HepG2 (cell line): ENCODE data around the gene MYLK2. TPM values are rescaled to one million over a fixed set of nuclear protein-coding genes. Genes with fewer than 3 reads are reported as not detected.

Experiments
- ATAC-seq: fragments of 200-7000 bp; cut with Tn5 transposase; 3 replicates; pipeline ENCODE4 v1.9.1; 2020; ENCODE audit warnings: mild to moderate bottlenecking, moderate library complexity
- BruUV-seq: library from RNA; stranded (reverse); fragments of 400-500 nt; replicated peaks from 2 replicates; lab custom pipeline; 2021; lab: Mats Ljungman, UMichigan
- CTCF ChIA-PET: fragments of 300-600 bp; formaldehyde crosslinking; extraction: SDS; loops from one replicate; lab custom pipeline; 2021; ENCODE audit warnings: low total read pairs, inconsistent platforms, low intra/inter-chr PET ratio; lab: Yijun Ruan, JAX
- POLR2A ChIA-PET: fragments of 350-600 bp; sonication (Branson Sonifier 250); formaldehyde crosslinking; loops from one replicate; lab custom pipeline; 2020; ENCODE audit warnings: antibody characterized with exemption, inconsistent platforms; lab: Yijun Ruan, JAX
- DNase-seq: peaks from one replicate; pipeline ENCODE4 v3.0.0-alpha.2; 2015; ENCODE audit warnings: low spot score
- FAIRE-seq: peaks from 3 replicates; lab custom pipeline; 2011; peaks lifted over from hg19 to GRCh38; lab: Jason Lieb, UNC
- H2AFZ ChIP-seq: one replicate; pipeline ENCODE4 v1.6.1; 2011; ENCODE audit warnings: low read length, inconsistent platforms
- H3K27ac ChIP-seq: fragments of 300-600 bp; 3 replicates; pipeline ENCODE4 v1.8.0; 2011; ENCODE audit warnings: mixed run types, mild to moderate bottlenecking, mixed read lengths, low read length, inconsistent platforms; ENCODE audit not compliant: insufficient read depth; ENCODE audit errors: extremely low read length
- H3K27me3 ChIP-seq, 2 experiments: fragments of 200-600 bp in 1 of 2; 2 replicates in 1 of 2; 3 replicates in 1 of 2; pipeline versions ENCODE4 v1.6.0 to v1.8.0; 2011; ENCODE audit warnings: low read length in 2 of 2, mild to moderate bottlenecking in 2 of 2, moderate library complexity in 2 of 2, inconsistent platforms in 1 of 2; ENCODE audit not compliant: insufficient read depth in 2 of 2, control insufficient read depth in 1 of 2
- H3K36me3 ChIP-seq, 2 experiments: fragments of 200-600 bp in 1 of 2; replicated peaks in 1 of 2; 2 replicates in 1 of 2; 3 replicates in 1 of 2; pipeline versions ENCODE4 v1.5.1 to v1.8.0; 2011; ENCODE audit warnings: low read length in 2 of 2, inconsistent platforms in 1 of 2; ENCODE audit not compliant: insufficient read depth in 2 of 2, control insufficient read depth in 1 of 2
- H3K4me1 ChIP-seq: 2 replicates; pipeline ENCODE4 v1.5.1; 2012; ENCODE audit warnings: low read length, inconsistent platforms; ENCODE audit not compliant: insufficient read depth
- H3K4me2 ChIP-seq: 2 replicates; pipeline ENCODE4 v1.6.0; 2011; ENCODE audit warnings: low read depth, low read length, inconsistent platforms
- H3K4me3 ChIP-seq, 3 experiments: fragments of 200-600 bp in 1 of 3; sonication (generic), shearing (Covaris generic) in 1 of 3; replicated peaks in 1 of 3; 2 replicates each; pipeline ENCODE4 v1.5.1; 2011 to 2016; ENCODE audit warnings: low read length in 3 of 3, inconsistent platforms in 2 of 3, low read depth in 2 of 3, mild to moderate bottlenecking in 2 of 3, control low read depth in 1 of 3, mixed read lengths in 1 of 3; ENCODE audit not compliant: insufficient read depth in 1 of 3
- H3K79me2 ChIP-seq: one replicate; pipeline ENCODE4 v1.6.1; 2011; ENCODE audit warnings: low read length, inconsistent platforms; ENCODE audit not compliant: insufficient read depth
- H3K9ac ChIP-seq: 2 replicates; pipeline ENCODE4 v1.6.0; 2011; ENCODE audit warnings: mild to moderate bottlenecking, low read depth, low read length, inconsistent platforms; ENCODE audit not compliant: insufficient read depth
- H3K9me3 ChIP-seq: 2 replicates; pipeline ENCODE4 v1.5.1; 2012; ENCODE audit warnings: mild to moderate bottlenecking, low read length
- H4K20me1 ChIP-seq: 2 replicates; pipeline ENCODE4 v1.6.0; 2011; ENCODE audit warnings: inconsistent platforms, mild to moderate bottlenecking, low read length, moderate library complexity; ENCODE audit not compliant: insufficient read depth
- GATAD1 ChIP-seq: IDR thresholded peaks from 2 replicates; pipeline ENCODE4 v1.6.1; 2016; ENCODE audit warnings: missing genetic modification reagents, missing compliant biosample characterization
- NFKBIZ ChIP-seq: IDR thresholded peaks from 2 replicates; pipeline ENCODE4 v1.6.1; 2018; ENCODE audit warnings: missing genetic modification reagents, missing compliant biosample characterization
- NR2F6 ChIP-seq, 2 experiments: IDR thresholded peaks; 2 replicates each; pipeline ENCODE4 v1.6.1; 2016; ENCODE audit warnings: antibody characterized with exemption in 1 of 2, mild to moderate bottlenecking in 1 of 2
- POLR2G ChIP-seq: fragments of 200-400 bp; formaldehyde crosslinking; IDR thresholded peaks from 2 replicates; pipeline ENCODE4 v1.6.1; 2018; ENCODE audit warnings: mild to moderate bottlenecking, low read depth, low read length, moderate library complexity
- TBL1XR1 ChIP-seq: fragments of 150-350 bp; IDR thresholded peaks from 2 replicates; pipeline ENCODE4 v1.6.1; 2014; ENCODE audit warnings: borderline replicate concordance, low read length; ENCODE audit not compliant: partially characterized antibody
- TBX3 ChIP-seq: fragments of 450-650 bp; IDR thresholded peaks from 2 replicates; pipeline ENCODE4 v1.6.1; 2017; ENCODE audit warnings: antibody characterized with exemption, mild to moderate bottlenecking, inconsistent platforms, borderline replicate concordance
- ZBTB3 ChIP-seq: sonication (generic); formaldehyde crosslinking; IDR thresholded peaks from 2 replicates; pipeline ENCODE4 v1.4.0; 2020; ENCODE audit warnings: low read depth, mild to moderate bottlenecking, moderate library complexity, missing genetic modification reagents, borderline replicate concordance
- ZNF253 ChIP-seq: sonication (generic); formaldehyde crosslinking; IDR thresholded peaks from 2 replicates; pipeline ENCODE4 v1.8.0; 2022; ENCODE audit warnings: mild to moderate bottlenecking, missing genetic modification reagents, borderline replicate concordance
- ZNF770 ChIP-seq: sonication (generic); formaldehyde crosslinking; IDR thresholded peaks from 2 replicates; pipeline ENCODE4 v1.5.0; 2020; ENCODE audit warnings: mild to moderate bottlenecking, missing genetic modification reagents
- WGBS: methylation state at CpG from one replicate; pipeline ENCODE4 v1.1.6; 2017; ENCODE audit warnings: low lambda C conversion rate; 5-methylcytosine and 5-hydroxymethylcytosine counted together
- in situ Hi-C: cut with HindIII; loops from 2 replicates; pipeline ENCODE4 v1.10.0; 2017; ENCODE audit warnings: low pct_unique_long_range_greater_than_20kb; ENCODE audit not compliant: extremely low pct_ligation_motif_present
- intact Hi-C: fragments of 100-400 bp; cut with micrococcal nuclease; formaldehyde crosslinking; loops from one replicate; pipeline ENCODE4 v1.10.0; 2022; ENCODE audit not compliant: unreplicated experiment
- polyA plus RNA-seq, 8 experiments: library from polyadenylated mRNA; depleted of rRNA in 3 of 8; stranded (reverse) in 7 of 8; unstranded in 1 of 8; fragments of >200 nt; fragmentation: Illumina TruSeq in 4 of 8; extraction: Trizol in 4 of 8; gene quantifications; 2 replicates each; pipeline versions ENCODE4 v1.2.1 to v1.2.3, GENCODE V29; 2011 to 2016; ENCODE audit warnings: low read depth in 4 of 8, missing spikeins in 1 of 8, mixed read lengths in 1 of 8; ENCODE audit not compliant: insufficient read depth in 1 of 8
- total RNA-seq, 5 experiments: library from RNA; depleted of rRNA; stranded (reverse); fragments of >200 nt; fragmentation: Illumina TruSeq; extraction: Trizol; gene quantifications; 2 replicates each; pipeline ENCODE4 v1.2.3, GENCODE V29; 2016; ENCODE audit warnings: low read depth in 1 of 5
- TF ChIP-seq, protein P1 (sequence below): sonication (generic); formaldehyde crosslinking; IDR thresholded peaks from 2 replicates; pipeline ENCODE4 v1.4.0; 2020; ENCODE audit warnings: mild to moderate bottlenecking, missing genetic modification reagents, borderline replicate concordance

MYLK2 gene
- total and polyA plus RNA-seq, 2 of the 13 experiments (the other 11 are each of a cell fraction or from before 2014, with no cell fraction given), result 0.27 TPM; not detected in 1

DNA sequence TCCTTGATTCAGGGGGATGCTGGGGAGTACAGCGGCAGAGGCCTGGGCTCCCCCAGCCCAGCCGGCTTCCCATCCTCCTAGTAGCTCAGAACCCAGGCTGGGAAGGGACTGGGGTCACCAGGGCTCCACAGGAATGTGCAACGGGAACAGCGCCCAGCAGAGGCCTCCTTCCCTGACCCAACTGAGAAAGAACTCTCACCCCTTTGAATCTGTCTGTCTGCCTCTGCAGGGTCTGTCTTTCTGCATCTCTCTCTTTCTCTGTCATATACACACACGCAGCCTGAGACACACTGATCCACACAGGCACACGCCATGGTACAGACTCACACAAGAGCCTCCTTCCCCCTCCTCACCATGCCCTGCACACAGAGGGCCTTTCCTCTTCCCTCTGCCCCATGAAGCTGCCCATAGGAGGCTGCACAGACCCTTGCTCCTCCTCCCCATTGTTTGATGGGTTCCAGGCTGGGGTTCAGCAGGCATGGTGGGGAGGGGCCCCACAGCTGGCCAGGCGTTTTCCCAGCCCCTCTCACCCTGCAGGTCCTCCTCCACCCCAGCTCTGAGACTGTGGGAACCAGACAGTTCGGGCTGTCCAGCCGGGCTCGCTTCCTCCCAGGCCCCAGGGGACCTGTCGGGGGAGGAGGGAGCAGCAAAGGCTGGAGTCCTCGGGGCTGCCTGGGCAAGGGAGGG is 23.5 kb downstream of the MYLK2 start:
- H3K4me3 ChIP-seq, result no peak overlapping the region
- no peak overlapping the region for H3K27ac ChIP-seq
- peaks cover 8% of the 10 kb centered on the region; the same call in 1 of the 2 replicates for H3K4me1 ChIP-seq
- POLR2A ChIA-PET, result no interaction called here
- peaks cover 8 to 60% of the 10 kb centered on the region in 2 experiments; a peak in 4 of 5 replicates for H3K27me3 ChIP-seq
- CTCF ChIA-PET, result no interaction called here
- WGBS, result 16% methylated on average over 12 of the region's 12 CpGs
- H3K4me2 ChIP-seq, result no peak overlapping the region
- intact Hi-C loops (no loop called here), in situ Hi-C loops (no loop called here)
- H4K20me1 ChIP-seq, result no peaks in the 10 kb centered on the region
- H3K36me3 ChIP-seq, result no peaks in the 10 kb centered on the region
- TF ChIP-seq TBL1XR1, result no peak
- no peak for FAIRE-seq
- no TSS peak for BruUV-seq
- no peak overlapping the region for H2AFZ ChIP-seq
- no peaks in the 10 kb centered on the region for H3K9me3 ChIP-seq
- DNase-seq, result no peak
- no peaks in the 10 kb centered on the region for H3K79me2 ChIP-seq
- ATAC-seq, result peak; percentile 26
- H3K9ac ChIP-seq, result no peak overlapping the region

DNA sequence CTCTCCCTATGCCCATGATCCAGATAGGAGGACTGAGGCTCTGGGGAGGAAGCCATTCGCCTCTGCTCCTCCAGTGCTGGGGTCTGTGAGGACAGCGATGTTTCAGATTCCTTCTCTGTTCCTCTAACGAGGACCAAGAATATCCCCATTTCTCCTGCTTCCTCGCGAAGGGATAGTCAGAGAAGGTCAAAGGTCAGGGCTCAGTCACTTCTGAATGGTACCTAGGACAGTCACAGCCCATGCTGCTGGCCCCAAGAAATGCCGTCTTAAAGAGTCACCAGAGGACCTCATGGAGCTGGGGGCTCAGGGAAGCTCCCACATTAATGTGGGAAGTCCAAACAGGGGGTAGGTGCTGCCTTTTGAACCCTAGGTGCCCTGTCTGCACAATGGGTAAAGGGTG is 24.1 kb downstream of the MYLK2 start:
- 30% methylated on average over 6 of the region's 6 CpGs for WGBS
- H3K4me3 ChIP-seq, result no peak overlapping the region
- peaks cover 11 to 65% of the 10 kb centered on the region in 2 experiments for H3K27me3 ChIP-seq
- intact Hi-C loops (no loop called here), in situ Hi-C loops (no loop called here)
- H3K27ac ChIP-seq, result no peak overlapping the region
- H4K20me1 ChIP-seq, result no peaks in the 10 kb centered on the region
- H2AFZ ChIP-seq, result no peak overlapping the region
- DNase-seq (no peak), FAIRE-seq (no peak), ATAC-seq (no peak)
- ChIA-PET CTCF (no interaction called here), POLR2A (no interaction called here)
- H3K4me2 ChIP-seq, result no peak overlapping the region
- no TSS peak for BruUV-seq
- peaks cover 8% of the 10 kb centered on the region; the same call in 1 of the 2 replicates for H3K4me1 ChIP-seq
- no peaks in the 10 kb centered on the region for H3K9me3 ChIP-seq
- no peak overlapping the region for H3K9ac ChIP-seq
- no peaks in the 10 kb centered on the region for H3K36me3 ChIP-seq
- no peaks in the 10 kb centered on the region for H3K79me2 ChIP-seq
- TF ChIP-seq, protein P1, sequence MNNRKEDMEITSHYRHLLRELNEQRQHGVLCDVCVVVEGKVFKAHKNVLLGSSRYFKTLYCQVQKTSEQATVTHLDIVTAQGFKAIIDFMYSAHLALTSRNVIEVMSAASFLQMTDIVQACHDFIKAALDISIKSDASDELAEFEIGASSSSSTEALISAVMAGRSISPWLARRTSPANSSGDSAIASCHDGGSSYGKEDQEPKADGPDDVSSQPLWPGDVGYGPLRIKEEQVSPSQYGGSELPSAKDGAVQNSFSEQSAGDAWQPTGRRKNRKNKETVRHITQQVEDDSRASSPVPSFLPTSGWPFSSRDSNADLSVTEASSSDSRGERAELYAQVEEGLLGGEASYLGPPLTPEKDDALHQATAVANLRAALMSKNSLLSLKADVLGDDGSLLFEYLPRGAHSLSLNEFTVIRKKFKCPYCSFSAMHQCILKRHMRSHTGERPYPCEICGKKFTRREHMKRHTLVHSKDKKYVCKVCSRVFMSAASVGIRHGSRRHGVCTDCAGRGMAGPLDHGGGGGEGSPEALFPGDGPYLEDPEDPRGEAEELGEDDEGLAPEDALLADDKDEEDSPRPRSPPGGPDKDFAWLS, result no peak
- TF ChIP-seq GATAD1 (CRISPR knock-in tag), result no peak
- TF ChIP-seq ZNF770 (CRISPR knock-in tag), result no peak
- TF ChIP-seq NFKBIZ (CRISPR knock-in tag), result no peak
- peak; percentile 31; the same call in 1 of the 2 replicates for TF ChIP-seq NR2F6 (IDR thresholded peaks at IDR 0.05)
- no peak for TF ChIP-seq NR2F6 (CRISPR knock-in tag; IDR thresholded peaks at IDR 0.05)
- no peak for TF ChIP-seq ZBTB3 (CRISPR knock-in tag)
- no peak for TF ChIP-seq POLR2G
- no peak for TF ChIP-seq ZNF253 (CRISPR knock-in tag)
- TF ChIP-seq TBX3, result no peak
